Left ventricle myocardium superior (tissue), 1 donor: ENCODE measurements around the gene GARIN3. TPM values are rescaled to one million over a fixed set of nuclear protein-coding genes. Genes with fewer than 3 reads are reported as not detected.

ENCODE experiments used
- ATAC-seq: fragments of 200-7000 bp; cut with Tn5 transposase; one replicate; pipeline ENCODE4 v1.9.1; 2020; ENCODE audit warnings: mild to moderate bottlenecking, moderate library complexity
- DNase-seq: peaks from one replicate; pipeline ENCODE4 v3.0.0-alpha.2; 2020
- intact Hi-C: fragments of 100-400 bp; cut with micrococcal nuclease; formaldehyde crosslinking; loops from one replicate; pipeline ENCODE4 v1.11.0; 2022
- total RNA-seq: library from RNA; stranded (reverse); fragmentation: NEBNext Ultra II Directional; extraction: Animal tissue kit (Norgen Biotek cat#: 25700); gene quantifications from one replicate; pipeline ENCODE4 v1.2.1, GENCODE V29; 2021
- donor health status: DM: no; HTN: yes; CAD: no; lungs with severe emphysema.

The GARIN3 gene
- total RNA-seq, 1 donor from 2014 or later: not detected

DNA sequence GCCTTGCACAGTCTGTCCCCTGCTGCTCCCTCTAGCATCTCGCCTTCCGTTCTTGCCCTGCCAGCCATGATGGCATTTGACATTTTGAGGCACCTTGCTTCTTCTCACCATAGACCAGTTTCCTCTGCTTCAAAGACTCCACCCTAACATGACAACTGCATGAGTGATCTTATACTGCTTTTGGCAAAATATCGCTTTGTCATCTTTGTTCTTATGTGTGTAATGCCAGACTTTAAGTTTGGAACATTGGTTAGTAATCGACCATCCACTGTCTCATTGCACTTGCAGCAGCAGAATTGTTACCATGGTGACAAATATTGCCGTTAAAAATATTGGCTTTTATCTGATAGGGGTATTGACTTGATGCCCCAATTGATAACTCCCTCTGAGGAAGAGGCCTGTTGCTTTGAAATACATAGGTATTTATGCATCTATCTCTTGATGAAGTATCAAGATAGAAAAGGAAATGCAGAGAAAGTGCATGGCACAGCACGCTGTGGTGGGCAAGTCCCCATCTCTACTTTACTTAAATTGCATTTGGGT lies 6.8 kb downstream of the GARIN3 start:
- intact Hi-C loops: no loop called here
- no peak for DNase-seq
- no peak for ATAC-seq

DNA sequence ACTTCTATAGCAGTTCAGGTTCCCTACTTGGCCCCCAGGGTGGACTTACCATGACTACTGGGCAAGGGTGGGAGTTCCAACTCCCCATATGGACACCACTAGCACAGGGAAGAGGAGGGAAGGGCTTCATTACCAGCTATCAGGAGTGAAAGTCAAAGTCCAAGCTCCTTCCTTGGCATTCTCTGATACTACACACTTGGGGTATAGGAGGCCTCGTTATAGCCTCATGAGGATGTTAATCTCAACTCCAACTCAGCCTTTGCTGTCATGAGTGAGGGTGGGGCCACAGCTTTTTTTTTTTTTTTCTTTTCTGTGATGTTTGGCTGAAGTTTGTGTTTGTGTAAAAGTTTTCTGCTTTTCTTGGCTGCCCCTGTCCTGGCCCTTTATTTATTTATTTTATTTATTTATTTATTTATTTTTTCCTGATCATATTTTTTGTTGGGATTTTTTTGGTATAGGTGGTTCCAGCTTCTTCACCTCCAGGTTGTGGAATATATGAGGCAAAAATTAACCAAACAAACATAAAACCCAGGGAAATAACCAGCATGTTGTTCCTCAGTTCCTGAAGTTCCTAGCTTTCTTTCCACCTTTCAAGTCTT lies 8.7 kb downstream of the GARIN3 start:
- intact Hi-C loops: no loop called here
- DNase-seq: no peak
- ATAC-seq: no peak

DNA sequence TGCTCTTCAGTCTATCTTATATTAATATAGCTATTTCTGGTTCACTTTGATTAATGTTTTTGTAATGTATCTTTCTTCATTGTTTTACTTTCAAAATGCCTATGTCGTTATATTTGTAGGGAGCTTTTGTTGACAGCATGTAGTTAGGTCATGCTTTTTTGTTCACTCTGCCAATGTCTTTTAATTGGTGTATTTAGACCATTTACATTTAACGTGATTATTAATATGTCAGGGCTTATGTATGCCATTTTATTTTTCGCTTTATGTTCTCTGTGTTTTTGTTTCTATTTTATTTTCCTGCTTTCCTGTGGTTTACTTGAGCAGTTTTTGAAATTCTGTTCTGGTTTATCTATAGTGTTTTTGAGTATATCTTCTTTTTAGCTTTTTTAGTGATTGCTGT lies 10.8 kb downstream of the GARIN3 start:
- DNase-seq: no peak
- intact Hi-C loops: no loop called here
- no peak for ATAC-seq

DNA sequence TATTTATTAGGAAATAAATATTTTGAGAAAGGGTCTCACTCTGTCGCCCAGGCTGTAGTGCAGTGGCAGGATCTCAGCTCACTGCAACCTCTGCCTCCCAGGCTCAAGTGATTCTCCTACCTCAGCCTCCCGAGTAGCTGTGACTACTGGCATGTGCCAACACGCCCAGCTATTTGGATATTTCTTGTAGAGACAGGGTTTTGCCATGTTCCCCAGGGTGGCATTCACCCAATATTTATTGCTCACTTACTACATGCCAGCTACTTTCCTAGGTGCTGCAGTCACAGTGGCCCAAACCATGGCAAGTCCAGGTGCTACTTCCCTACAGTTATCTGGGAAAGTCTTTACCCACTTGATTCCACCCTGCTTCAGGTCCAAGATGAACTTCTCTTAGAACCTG lies 15.1 kb downstream of the GARIN3 start:
- intact Hi-C loops: no loop called here
- DNase-seq: no peak
- ATAC-seq: no peak

GRCh38 chr5:157148734-157149615 lies 17.1 kb downstream of the GARIN3 start:
- DNase-seq (no peak), ATAC-seq (peak; percentile 78)
- intact Hi-C loops: loop anchor here (5.0 kb wide), 1 partner anchor 163 kb away; no protein-coding TSS in a partner anchor

GRCh38 chr5:157143127-157143971 lies 22.7 kb downstream of the GARIN3 start:
- DNase-seq (peak; percentile 72), ATAC-seq (peak; percentile 73)
- intact Hi-C loops: no loop called here

GRCh38 chr5:157142317-157143126 lies 23.5 kb downstream of the GARIN3 start, which contains the start of gene MED7:
MED7 (minus strand) TSS chr5:157142865; CDS start chr5:157139431, 3,434 bp downstream.
- peak; percentile 90 for DNase-seq
- ATAC-seq: peak; percentile 98
- intact Hi-C loops: no loop called here

DNA sequence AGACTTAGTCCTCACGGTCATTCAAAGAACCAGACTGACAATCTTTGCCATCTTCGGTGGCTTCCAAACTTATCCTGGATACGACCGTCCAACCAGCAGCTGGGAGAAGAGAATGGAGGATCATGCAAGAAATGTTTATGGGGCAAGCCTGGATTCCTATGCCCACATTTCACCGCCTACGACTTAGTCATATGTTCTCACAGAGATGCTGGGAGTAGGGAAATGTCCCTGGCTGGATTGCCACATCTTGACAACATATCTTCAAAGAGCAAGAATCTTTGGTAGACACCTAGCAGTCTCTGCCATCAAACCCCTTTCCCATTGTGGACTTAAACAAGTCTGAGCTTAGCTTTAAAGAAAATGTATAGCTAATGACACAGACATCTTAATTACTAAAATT lies 28.4 kb downstream of the GARIN3 start:
- intact Hi-C loops: no loop called here
- ATAC-seq (no peak), DNase-seq (no peak)

DNA sequence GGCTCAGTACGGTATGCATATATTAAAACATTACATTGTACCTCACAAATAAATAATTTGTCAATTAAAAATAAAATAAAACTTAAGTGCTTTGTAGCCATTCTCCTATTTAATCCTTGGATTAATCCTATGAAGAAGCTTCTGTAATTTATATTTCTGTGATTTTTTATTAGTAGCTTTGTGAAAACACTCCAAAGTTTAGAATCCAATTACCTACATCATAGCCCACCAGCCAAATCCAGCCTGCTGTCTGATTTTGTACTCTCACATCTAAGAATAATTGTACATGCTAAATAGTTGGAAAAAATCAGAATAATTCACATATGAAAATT lies 33.8 kb downstream of the GARIN3 start:
- DNase-seq: no peak
- intact Hi-C loops: no loop called here

GRCh38 chr5:157130925-157131324 lies 35.1 kb downstream of the GARIN3 start:
- ATAC-seq (peak; percentile 70), DNase-seq (no peak)
- intact Hi-C loops: no loop called here

More for the DNA sequence above, 33.8 kb downstream of the GARIN3 start:
- no peak for ATAC-seq

DNA sequence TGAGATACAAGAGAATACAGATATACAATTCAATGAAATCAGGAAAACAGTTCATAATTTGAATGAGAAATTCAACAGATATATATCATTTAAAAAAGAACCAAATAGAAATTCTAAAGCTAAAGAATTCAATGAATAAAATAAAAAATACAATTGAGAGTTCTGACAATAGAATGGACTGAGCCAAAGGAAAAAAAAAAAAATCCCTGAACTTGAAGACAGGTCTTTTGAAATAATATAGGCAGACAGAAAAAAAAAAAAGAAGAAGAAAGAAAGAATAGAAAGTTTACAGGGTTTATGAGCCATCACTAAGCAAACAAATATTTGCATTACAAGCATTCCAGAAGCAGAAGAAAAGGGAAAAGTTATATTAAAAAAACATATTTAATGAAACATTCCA lies 44.4 kb downstream of the GARIN3 start:
- ATAC-seq: no peak
- no peak for DNase-seq
- intact Hi-C loops: no loop called here

DNA sequence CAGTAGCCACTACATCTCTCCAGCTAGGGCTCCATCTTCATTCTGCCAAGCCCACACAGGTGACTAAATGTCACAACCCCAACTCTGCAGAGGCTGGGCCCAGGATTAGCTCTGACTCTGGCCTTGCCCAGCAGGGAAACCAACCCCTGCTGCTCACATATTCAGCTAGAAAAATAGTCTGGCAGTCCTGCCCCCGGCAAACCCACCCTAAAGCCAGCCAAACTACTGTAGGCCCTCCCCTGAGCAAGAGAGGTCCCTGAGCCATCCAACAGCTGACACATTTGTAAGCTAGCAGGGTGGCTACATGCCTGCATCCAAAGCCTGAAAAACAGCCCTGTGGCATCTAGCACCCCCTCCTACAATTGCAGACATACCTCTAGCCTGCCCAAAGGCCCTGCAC lies 46.0 kb downstream of the GARIN3 start:
- intact Hi-C loops: no loop called here
- ATAC-seq (no peak), DNase-seq (no peak)

GRCh38 chr5:157116483-157116954 lies 49.5 kb downstream of the GARIN3 start:
- no peak for ATAC-seq
- no peak for DNase-seq
- intact Hi-C loops: no loop called here

DNA sequence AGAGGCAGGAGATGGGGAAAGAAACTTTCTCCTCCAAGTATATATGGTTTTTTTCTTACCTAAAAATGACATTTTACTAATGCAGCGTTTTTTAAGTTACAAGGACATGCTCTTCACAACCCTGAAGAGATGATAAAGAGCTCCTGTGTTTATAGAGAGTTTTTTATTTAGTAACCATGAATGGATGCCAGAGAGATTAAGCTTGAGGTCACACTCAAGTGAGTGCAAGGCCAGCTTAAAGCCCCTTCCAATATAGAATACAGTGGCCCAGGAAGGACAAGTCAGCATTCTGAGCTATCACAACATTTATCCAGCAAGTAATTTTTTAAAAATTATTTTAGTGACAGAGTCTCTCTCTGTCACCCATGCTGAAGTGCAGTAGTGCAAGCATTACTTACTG lies 50.6 kb downstream of the GARIN3 start:
- ATAC-seq (peak; percentile 85), DNase-seq (no peak)
- intact Hi-C loops: no loop called here

DNA sequence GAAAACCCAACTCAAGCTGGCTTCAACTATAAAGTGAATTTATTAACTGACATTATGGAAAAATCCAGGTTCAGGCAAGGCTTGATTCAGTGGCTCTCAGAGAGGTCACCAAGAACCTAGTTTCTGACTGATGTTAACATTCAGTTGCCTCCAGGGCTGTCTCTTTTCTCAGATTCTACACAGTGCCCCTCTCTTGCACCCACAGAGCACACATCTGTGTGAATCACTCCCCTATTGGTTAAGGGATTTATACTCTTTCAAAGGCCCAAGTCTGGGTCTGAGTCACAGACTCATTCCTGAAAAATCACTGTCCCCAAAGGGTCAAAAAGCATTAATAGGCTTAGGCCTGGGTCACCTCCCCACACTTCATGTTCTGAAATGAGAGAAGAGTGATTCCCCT lies 51.1 kb downstream of the GARIN3 start:
- ATAC-seq (peak; percentile 12), DNase-seq (no peak)
- intact Hi-C loops: no loop called here

GRCh38 chr5:157113002-157113401 lies 53.1 kb downstream of the GARIN3 start:
- intact Hi-C loops: no loop called here
- peak; percentile 35 for ATAC-seq
- no peak for DNase-seq
